ENCODE data around the gene VSTM5. TPM values are rescaled to one million over a fixed set of nuclear protein-coding genes. Genes with fewer than 3 reads are reported as not detected.
"Not testable (repeated sequence)": the region's sequence is repeated elsewhere in the genome, so short reads cannot be mapped to it uniquely, and the experiment has no call there.

Gene VSTM5
- total RNA-seq, 1 experiment from 2014 or later = not detected

GRCh38 chr11:93775289-93775688 lies 75.1 kb downstream of the VSTM5 start:
- no TSS peak for BruUV-seq (replicated peaks)
- TF ChIP-seq, protein P1, sequence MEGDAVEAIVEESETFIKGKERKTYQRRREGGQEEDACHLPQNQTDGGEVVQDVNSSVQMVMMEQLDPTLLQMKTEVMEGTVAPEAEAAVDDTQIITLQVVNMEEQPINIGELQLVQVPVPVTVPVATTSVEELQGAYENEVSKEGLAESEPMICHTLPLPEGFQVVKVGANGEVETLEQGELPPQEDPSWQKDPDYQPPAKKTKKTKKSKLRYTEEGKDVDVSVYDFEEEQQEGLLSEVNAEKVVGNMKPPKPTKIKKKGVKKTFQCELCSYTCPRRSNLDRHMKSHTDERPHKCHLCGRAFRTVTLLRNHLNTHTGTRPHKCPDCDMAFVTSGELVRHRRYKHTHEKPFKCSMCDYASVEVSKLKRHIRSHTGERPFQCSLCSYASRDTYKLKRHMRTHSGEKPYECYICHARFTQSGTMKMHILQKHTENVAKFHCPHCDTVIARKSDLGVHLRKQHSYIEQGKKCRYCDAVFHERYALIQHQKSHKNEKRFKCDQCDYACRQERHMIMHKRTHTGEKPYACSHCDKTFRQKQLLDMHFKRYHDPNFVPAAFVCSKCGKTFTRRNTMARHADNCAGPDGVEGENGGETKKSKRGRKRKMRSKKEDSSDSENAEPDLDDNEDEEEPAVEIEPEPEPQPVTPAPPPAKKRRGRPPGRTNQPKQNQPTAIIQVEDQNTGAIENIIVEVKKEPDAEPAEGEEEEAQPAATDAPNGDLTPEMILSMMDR (IDR thresholded peaks at IDR 0.05; ENCODE audit: unreplicated experiment) = no peak
- no peaks in the 10 kb centered on the region for H3K4me1 Mint-ChIP-seq (ENCODE audit: insufficient read depth, unreplicated experiment)
- H3K36me3 Mint-ChIP-seq (ENCODE audit: insufficient read depth, unreplicated experiment) = no peaks in the 10 kb centered on the region
- no peaks in the 10 kb centered on the region for H3K27me3 Mint-ChIP-seq (ENCODE audit: insufficient read depth, unreplicated experiment)
- H3K9me3 Mint-ChIP-seq (ENCODE audit: unreplicated experiment) = no peaks in the 10 kb centered on the region
- H3K4me3 Mint-ChIP-seq (ENCODE audit: unreplicated experiment) = no peak overlapping the region
- ChIA-PET CTCF (no interaction called here), POLR2A (no interaction called here)
- no peak overlapping the region for H3K27ac Mint-ChIP-seq (ENCODE audit: low read depth, unreplicated experiment)
- intact Hi-C loops (cut with micrococcal nuclease) = no loop called here
- peak; percentile 23 for DNase-seq (ENCODE audit: unreplicated experiment)

DNA sequence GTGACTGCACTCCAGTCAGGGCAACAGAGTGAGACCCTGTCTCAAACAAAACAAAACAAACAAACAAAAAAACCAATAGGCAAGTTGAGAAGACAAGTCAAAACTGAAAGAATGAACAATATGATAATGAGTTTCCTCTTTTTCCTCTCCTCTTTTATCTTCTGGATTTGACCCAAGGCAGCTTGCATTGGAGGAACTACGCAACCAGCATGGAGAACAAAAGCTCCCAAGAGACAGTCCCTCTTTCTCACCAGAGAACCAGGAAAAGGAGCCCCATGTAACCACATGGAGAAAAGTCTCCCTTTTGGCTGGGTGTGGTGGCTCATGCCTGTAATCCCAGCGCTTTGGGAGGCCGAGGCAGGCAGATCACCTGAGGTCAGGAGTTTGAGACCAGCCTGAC lies 75.9 kb downstream of the VSTM5 start:
- H3K4me1 Mint-ChIP-seq (ENCODE audit: insufficient read depth, unreplicated experiment); intact Hi-C loops (cut with micrococcal nuclease); BruUV-seq (replicated peaks); CTCF ChIA-PET; H3K4me3 Mint-ChIP-seq (ENCODE audit: unreplicated experiment); H3K36me3 Mint-ChIP-seq (ENCODE audit: insufficient read depth, unreplicated experiment); H3K27me3 Mint-ChIP-seq (ENCODE audit: insufficient read depth, unreplicated experiment); H3K27ac Mint-ChIP-seq (ENCODE audit: low read depth, unreplicated experiment); H3K9me3 Mint-ChIP-seq (ENCODE audit: unreplicated experiment); DNase-seq (ENCODE audit: unreplicated experiment): not testable (repeated sequence)
- POLR2A ChIA-PET = interaction anchor here (1.4 kb wide), 1 partner anchor 10 kb away, joined by 4 read pairs; the partner anchor contains the start of gene MED17

GRCh38 chr11:93773601-93774200 lies 76.7 kb downstream of the VSTM5 start:
- no peaks in the 10 kb centered on the region for H3K9me3 Mint-ChIP-seq (ENCODE audit: unreplicated experiment)
- H3K27ac Mint-ChIP-seq (ENCODE audit: low read depth, unreplicated experiment) = no peak overlapping the region
- no peaks in the 10 kb centered on the region for H3K27me3 Mint-ChIP-seq (ENCODE audit: insufficient read depth, unreplicated experiment)
- DNase-seq (ENCODE audit: unreplicated experiment) = no peak
- BruUV-seq (replicated peaks) = no TSS peak
- POLR2A ChIA-PET = interaction anchor here (1.4 kb wide), 1 partner anchor 10 kb away, joined by 4 read pairs; the partner anchor contains the start of gene MED17
- no peaks in the 10 kb centered on the region for H3K4me1 Mint-ChIP-seq (ENCODE audit: insufficient read depth, unreplicated experiment)
- TF ChIP-seq, protein P1 (IDR thresholded peaks at IDR 0.05; ENCODE audit: unreplicated experiment) = no peak
- no peak overlapping the region for H3K4me3 Mint-ChIP-seq (ENCODE audit: unreplicated experiment)
- intact Hi-C loops (cut with micrococcal nuclease) = no loop called here
- no peaks in the 10 kb centered on the region for H3K36me3 Mint-ChIP-seq (ENCODE audit: insufficient read depth, unreplicated experiment)
- CTCF ChIA-PET = no interaction called here

GRCh38 chr11:93773045-93773477 lies 77.4 kb downstream of the VSTM5 start:
- no peaks in the 10 kb centered on the region for H3K36me3 Mint-ChIP-seq (ENCODE audit: insufficient read depth, unreplicated experiment)

More at GRCh38 chr11:93773045-93773477, 77.4 kb downstream of the VSTM5 start:
- intact Hi-C loops (cut with micrococcal nuclease) = no loop called here
- no peak overlapping the region for H3K4me3 Mint-ChIP-seq (ENCODE audit: unreplicated experiment)
- ChIA-PET POLR2A (interaction anchor here (1.0 to 5.3 kb wide), 2 partner anchors 10 to 31 kb away, joined by 3 to 27 read pairs; partner anchors contain the start of genes C11orf54, MED17 and TAF1D), CTCF (no interaction called here)
- no peaks in the 10 kb centered on the region for H3K9me3 Mint-ChIP-seq (ENCODE audit: unreplicated experiment)
- H3K27ac Mint-ChIP-seq (ENCODE audit: low read depth, unreplicated experiment) = no peak overlapping the region
- BruUV-seq (replicated peaks) = no TSS peak
- no peak for DNase-seq (ENCODE audit: unreplicated experiment)
- no peaks in the 10 kb centered on the region for H3K27me3 Mint-ChIP-seq (ENCODE audit: insufficient read depth, unreplicated experiment)
- TF ChIP-seq, protein P1 (IDR thresholded peaks at IDR 0.05; ENCODE audit: unreplicated experiment) = no peak
- no peaks in the 10 kb centered on the region for H3K4me1 Mint-ChIP-seq (ENCODE audit: insufficient read depth, unreplicated experiment)

Measured in MCF 10A (cell line).